T-helper 1 cell treated with Interleukin-12 subunit alpha and Interleukin-12 subunit beta and Interleukin-4 antibody, amounts not matched to agents 30 ng/mL and 1 ng/mL, for 36 hours (primary cell): ENCODE results near the gene MARK4. TPM values are rescaled to one million over a fixed set of nuclear protein-coding genes. Genes with fewer than 3 reads are reported as not detected.
"Not testable (repeated sequence)": the region's sequence is repeated elsewhere in the genome, so short reads cannot be mapped to it uniquely, and the experiment has no call there.

ENCODE experiments used
- intact Hi-C: fragments of 100-400 bp; cut with micrococcal nuclease; formaldehyde crosslinking; loops from one replicate; pipeline ENCODE4 v1.15.1; 2024
- total RNA-seq: library from RNA; stranded (reverse); gene quantifications from 2 replicates; pipeline ENCODE4 v1.2.3, GENCODE V29; 2022

The MARK4 gene
- total RNA-seq, 1 donor from 2014 or later = 29.4 TPM

- intact Hi-C loops = no loop called here
Observed at GRCh38 chr19:45243144-45243732, 7.8 kb upstream of the MARK4 start.

GRCh38 chr19:45244133-45244794 lies 6.8 kb upstream of the MARK4 start:
- intact Hi-C loops = no loop called here

GRCh38 chr19:45245334-45245787 lies 5.7 kb upstream of the MARK4 start, which contains the start of gene EXOC3L2:
EXOC3L2 (minus strand) TSS chr19:45245407; CDS start chr19:45239045, 6,362 bp downstream.
- intact Hi-C loops = no loop called here

- intact Hi-C loops = no loop called here
Observed at GRCh38 chr19:45245826-45246225, 5.2 kb upstream of the MARK4 start.

- intact Hi-C loops = no loop called here
Observed at GRCh38 chr19:45247136-45247535, 3.9 kb upstream of the MARK4 start.

GRCh38 chr19:45249261-45250033 lies 1.6 kb upstream of the MARK4 start:
- intact Hi-C loops = loop anchor here (2.0 to 5.0 kb wide), 2 partner anchors 157 to 468 kb away; partner anchors contain the start of gene POLR1G

GRCh38 chr19:45250216-45250831 lies 747 bp upstream of the MARK4 start:
- intact Hi-C loops = loop anchor here (2.0 to 5.0 kb wide), 2 partner anchors 156 to 467 kb away; partner anchors contain the start of gene POLR1G

- intact Hi-C loops = loop anchor here (1.0 to 5.0 kb wide), 8 partner anchors 73 to 466 kb away; partner anchors contain the start of genes BLOC1S3, CLASRP, POLR1G and TRAPPC6A
Observed at GRCh38 chr19:45251452-45252354, 632 bp downstream of the MARK4 start.

GRCh38 chr19:45253396-45254027 lies 2.4 kb downstream of the MARK4 start:
- intact Hi-C loops = loop anchor here (5.0 kb wide), 1 partner anchor 464 kb away; no protein-coding TSS in a partner anchor

- intact Hi-C loops = loop anchor here (5.0 kb wide), 1 partner anchor 463 kb away; no protein-coding TSS in a partner anchor
Observed at GRCh38 chr19:45254044-45254531, 3.0 kb downstream of the MARK4 start.

- intact Hi-C loops = no loop called here
Observed at GRCh38 chr19:45255611-45256157, 4.6 kb downstream of the MARK4 start.

- intact Hi-C loops = no loop called here
Observed at GRCh38 chr19:45256836-45257235, 5.8 kb downstream of the MARK4 start.

- intact Hi-C loops = no loop called here
Observed at GRCh38 chr19:45258862-45259261, 7.8 kb downstream of the MARK4 start.

- intact Hi-C loops = no loop called here
Observed at GRCh38 chr19:45262570-45262969, 11.5 kb downstream of the MARK4 start.

- intact Hi-C loops = no loop called here
Observed at GRCh38 chr19:45263013-45263412, 11.9 kb downstream of the MARK4 start.

- intact Hi-C loops = no loop called here
Observed at GRCh38 chr19:45264781-45265317, 13.8 kb downstream of the MARK4 start.

- intact Hi-C loops = no loop called here
Observed at GRCh38 chr19:45265375-45265774, 14.3 kb downstream of the MARK4 start.

- intact Hi-C loops = no loop called here
Observed at GRCh38 chr19:45267296-45267695, 16.2 kb downstream of the MARK4 start.

GRCh38 chr19:45269939-45270338 lies 18.9 kb downstream of the MARK4 start:
- intact Hi-C loops = not testable (repeated sequence)
